Testis (tissue), 2 donors: ENCODE results near the gene AIM2.

Source experiments
- POLR2A ChIP-seq: fragments of 450-650 bp; IDR thresholded peaks from one replicate; pipeline ENCODE4 v1.6.1; 2017; ENCODE audit warnings: antibody characterized with exemption, mild to moderate bottlenecking, moderate library complexity
- TF ChIP-seq, protein P1 (sequence below), 3 experiments: fragments of 450-650 bp in 2 of 3; fragments of 200-600 bp in 1 of 3; sonication (generic) in 1 of 3; IDR thresholded peaks; one replicate each; pipeline ENCODE4 v1.5.1; 2016 to 2019; ENCODE audit warnings: antibody characterized with exemption in 3 of 3, mild to moderate bottlenecking in 2 of 3, moderate library complexity in 1 of 3

GRCh38 chr1:159081626-159082025 lies 5.1 kb upstream of the AIM2 start:
- TF ChIP-seq, protein P1, sequence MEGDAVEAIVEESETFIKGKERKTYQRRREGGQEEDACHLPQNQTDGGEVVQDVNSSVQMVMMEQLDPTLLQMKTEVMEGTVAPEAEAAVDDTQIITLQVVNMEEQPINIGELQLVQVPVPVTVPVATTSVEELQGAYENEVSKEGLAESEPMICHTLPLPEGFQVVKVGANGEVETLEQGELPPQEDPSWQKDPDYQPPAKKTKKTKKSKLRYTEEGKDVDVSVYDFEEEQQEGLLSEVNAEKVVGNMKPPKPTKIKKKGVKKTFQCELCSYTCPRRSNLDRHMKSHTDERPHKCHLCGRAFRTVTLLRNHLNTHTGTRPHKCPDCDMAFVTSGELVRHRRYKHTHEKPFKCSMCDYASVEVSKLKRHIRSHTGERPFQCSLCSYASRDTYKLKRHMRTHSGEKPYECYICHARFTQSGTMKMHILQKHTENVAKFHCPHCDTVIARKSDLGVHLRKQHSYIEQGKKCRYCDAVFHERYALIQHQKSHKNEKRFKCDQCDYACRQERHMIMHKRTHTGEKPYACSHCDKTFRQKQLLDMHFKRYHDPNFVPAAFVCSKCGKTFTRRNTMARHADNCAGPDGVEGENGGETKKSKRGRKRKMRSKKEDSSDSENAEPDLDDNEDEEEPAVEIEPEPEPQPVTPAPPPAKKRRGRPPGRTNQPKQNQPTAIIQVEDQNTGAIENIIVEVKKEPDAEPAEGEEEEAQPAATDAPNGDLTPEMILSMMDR (IDR thresholded peaks at IDR 0.05) = no peak
- TF ChIP-seq POLR2A = no peak
